ENCODE data around the gene DHX32. TPM values are rescaled to one million over a fixed set of nuclear protein-coding genes. Genes with fewer than 3 reads are reported as not detected.
A peak's percentile ranks its signal among the peaks of the same experiment; 100 is the strongest.
"Not testable (repeated sequence)": the region's sequence is repeated elsewhere in the genome, so short reads cannot be mapped to it uniquely, and the experiment has no call there.

Gene DHX32
- total RNA-seq, 2 donors from 2014 or later, result 64.0 to 86.3 TPM

GRCh38 chr10:125925262-125925834, 44.3 kb upstream of the DHX32 start:
- no peak for DNase-seq
- Histone ChIP-seq H3K27ac (no peak overlapping the region), H3K9ac (ENCODE audit: low read depth in 2 of 2, low read length in 2 of 2) (no peak overlapping the region), H3K4me1 (peaks cover 4% of the 10 kb centered on the region), H3K4me3 (no peak overlapping the region), H3K9me3 (no peaks in the 10 kb centered on the region), H3K36me3 (no peaks in the 10 kb centered on the region), H3K27me3 (no peaks in the 10 kb centered on the region)
- no peak for TF ChIP-seq CTCF (IDR thresholded peaks at IDR 0.05)
- intact Hi-C loops (cut with DNase I), result no loop called here

GRCh38 chr10:125921643-125922306, 40.7 kb upstream of the DHX32 start:
- H3K4me3 ChIP-seq; DNase-seq; H3K27me3 ChIP-seq; intact Hi-C loops (cut with DNase I); H3K4me1 ChIP-seq; H3K9ac ChIP-seq (ENCODE audit: low read depth in 2 of 2, low read length in 2 of 2); H3K9me3 ChIP-seq; H3K27ac ChIP-seq; H3K36me3 ChIP-seq: not testable (repeated sequence)

GRCh38 chr10:125917704-125918361, 36.7 kb upstream of the DHX32 start:
- H3K4me3 ChIP-seq; H3K9me3 ChIP-seq; H3K4me1 ChIP-seq; H3K9ac ChIP-seq (ENCODE audit: low read depth in 2 of 2, low read length in 2 of 2); intact Hi-C loops (cut with DNase I); DNase-seq; H3K27me3 ChIP-seq; H3K36me3 ChIP-seq; H3K27ac ChIP-seq: not testable (repeated sequence)

GRCh38 chr10:125916977-125917376, 35.9 kb upstream of the DHX32 start:
- no peaks in the 10 kb centered on the region for H3K4me1 ChIP-seq
- TF ChIP-seq CTCF (IDR thresholded peaks at IDR 0.05), result no peak
- H3K27me3 ChIP-seq, result no peaks in the 10 kb centered on the region
- intact Hi-C loops (cut with DNase I), result no loop called here
- H3K27ac ChIP-seq, result no peak overlapping the region
- no peaks in the 10 kb centered on the region for H3K9me3 ChIP-seq
- no peak for DNase-seq
- no peaks in the 10 kb centered on the region for H3K36me3 ChIP-seq
- no peak overlapping the region for H3K9ac ChIP-seq (ENCODE audit: low read depth in 2 of 2, low read length in 2 of 2)
- no peak overlapping the region for H3K4me3 ChIP-seq

- H3K4me1 ChIP-seq; H3K36me3 ChIP-seq; intact Hi-C loops (cut with DNase I); H3K27me3 ChIP-seq; H3K9ac ChIP-seq (ENCODE audit: low read depth in 2 of 2, low read length in 2 of 2); H3K9me3 ChIP-seq; H3K4me3 ChIP-seq: not testable (repeated sequence)
- DNase-seq, result peak; percentile 58
- peak overlapping the region; percentile 53 for H3K27ac ChIP-seq
Measured at GRCh38 chr10:125913277-125913676, 32.2 kb upstream of the DHX32 start.

GRCh38 chr10:125911990-125912389, 30.9 kb upstream of the DHX32 start:
- Histone ChIP-seq H3K27ac (no peak overlapping the region), H3K36me3 (no peaks in the 10 kb centered on the region), H3K4me1 (no peaks in the 10 kb centered on the region), H3K27me3 (no peaks in the 10 kb centered on the region), H3K9me3 (no peaks in the 10 kb centered on the region), H3K9ac (ENCODE audit: low read depth in 2 of 2, low read length in 2 of 2) (no peak overlapping the region), H3K4me3 (no peak overlapping the region)
- DNase-seq, result peak; percentile 86
- no peak for TF ChIP-seq CTCF (IDR thresholded peaks at IDR 0.05)
- intact Hi-C loops (cut with DNase I), result no loop called here

- DNase-seq, result peak; percentile 52
- Histone ChIP-seq H3K9me3 (no peaks in the 10 kb centered on the region), H3K4me1 (no peaks in the 10 kb centered on the region), H3K9ac (ENCODE audit: low read depth in 2 of 2, low read length in 2 of 2) (no peak overlapping the region), H3K27me3 (no peaks in the 10 kb centered on the region), H3K36me3 (no peaks in the 10 kb centered on the region), H3K4me3 (no peak overlapping the region), H3K27ac (peak overlapping the region; percentile 63)
- intact Hi-C loops (cut with DNase I), result no loop called here
- TF ChIP-seq CTCF (IDR thresholded peaks at IDR 0.05), result no peak
Measured at GRCh38 chr10:125911145-125911544, 30.1 kb upstream of the DHX32 start.

- H3K27ac ChIP-seq; H3K4me1 ChIP-seq; intact Hi-C loops (cut with DNase I); H3K4me3 ChIP-seq; H3K36me3 ChIP-seq; H3K9ac ChIP-seq (ENCODE audit: low read depth in 2 of 2, low read length in 2 of 2); H3K27me3 ChIP-seq; H3K9me3 ChIP-seq; DNase-seq: not testable (repeated sequence)
Measured at GRCh38 chr10:125909491-125909890, 28.4 kb upstream of the DHX32 start.

- H3K4me3 ChIP-seq; DNase-seq; H3K27me3 ChIP-seq; H3K27ac ChIP-seq; H3K9me3 ChIP-seq; H3K36me3 ChIP-seq; H3K9ac ChIP-seq (ENCODE audit: low read depth in 2 of 2, low read length in 2 of 2); H3K4me1 ChIP-seq; intact Hi-C loops (cut with DNase I): not testable (repeated sequence)
Measured at GRCh38 chr10:125908813-125909212, 27.7 kb upstream of the DHX32 start.

All from colonic mucosa (tissue), 4 donors.